H54 (cell line): ENCODE measurements around the gene TAF13.

ENCODE experiments used
- DNase-seq: peaks from one replicate; pipeline ENCODE4 v3.0.0; 2011; ENCODE audit warnings: low spot score, mixed read lengths; ENCODE audit not compliant: insufficient read length
- FAIRE-seq: peaks from 3 replicates; lab custom pipeline; 2011; peaks lifted over from hg19 to GRCh38; lab: Jason Lieb, UNC
- POLR2A ChIP-seq: IDR thresholded peaks from 2 replicates; pipeline ENCODE4 v1.6.1; 2011; ENCODE audit warnings: low read depth, mild to moderate bottlenecking, low read length

Gene TAF13

GRCh38 chr1:109104364-109105151 is 28.8 kb upstream of the TAF13 start:
- FAIRE-seq (no peak), DNase-seq (no peak)
- 0 out of 2 replicates have a peak, but pooled peaks have one; percentile 12 for TF ChIP-seq POLR2A

DNA sequence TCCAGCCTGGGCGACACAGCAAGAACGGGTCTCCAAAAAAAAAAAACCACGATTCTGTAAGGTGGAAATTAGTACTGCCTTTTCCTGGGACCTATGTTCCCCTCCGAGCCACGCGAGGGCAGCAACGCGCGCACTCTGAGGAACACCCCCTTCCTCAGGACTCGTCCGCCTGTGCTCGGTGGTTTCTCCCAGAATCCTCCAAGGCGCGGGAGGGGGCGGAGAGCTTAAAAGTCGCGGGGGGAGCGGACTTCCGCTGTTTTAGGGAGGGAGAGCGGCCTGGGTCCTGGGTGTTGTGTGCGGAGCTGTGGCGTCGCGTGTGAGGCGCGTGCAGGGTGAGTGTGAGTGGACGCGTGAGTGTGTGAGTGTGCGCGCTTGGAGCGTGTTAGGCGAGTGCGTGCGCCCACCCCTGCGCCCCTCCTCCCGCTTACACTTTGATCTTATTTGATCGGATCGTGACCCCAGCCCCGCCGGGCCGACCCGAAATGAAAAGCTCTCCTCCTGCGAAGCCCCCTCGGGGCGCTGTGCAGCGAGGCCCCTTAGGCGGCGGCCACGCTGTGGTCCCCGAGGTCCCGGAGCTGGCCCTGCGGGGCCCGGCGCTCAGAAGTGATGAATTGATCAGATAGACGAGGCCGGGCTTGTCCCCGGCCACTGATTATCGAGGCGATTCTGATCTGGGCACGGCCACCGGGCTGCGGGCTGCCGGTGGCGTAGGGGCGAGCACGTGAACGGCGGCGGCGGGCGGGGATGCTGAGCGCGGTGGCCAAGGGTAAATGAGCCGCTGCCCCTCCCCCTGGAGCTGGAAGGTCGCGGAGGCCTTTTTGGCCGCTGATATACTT is 24.4 kb upstream of the TAF13 start:
- peak; percentile 96 for FAIRE-seq
- peak; percentile 86 for DNase-seq
- TF ChIP-seq POLR2A: peak; percentile 99

- FAIRE-seq (no peak), DNase-seq (no peak)
- no peak for TF ChIP-seq POLR2A
Measured at GRCh38 chr1:109096120-109096519, 20.3 kb upstream of the TAF13 start.

DNA sequence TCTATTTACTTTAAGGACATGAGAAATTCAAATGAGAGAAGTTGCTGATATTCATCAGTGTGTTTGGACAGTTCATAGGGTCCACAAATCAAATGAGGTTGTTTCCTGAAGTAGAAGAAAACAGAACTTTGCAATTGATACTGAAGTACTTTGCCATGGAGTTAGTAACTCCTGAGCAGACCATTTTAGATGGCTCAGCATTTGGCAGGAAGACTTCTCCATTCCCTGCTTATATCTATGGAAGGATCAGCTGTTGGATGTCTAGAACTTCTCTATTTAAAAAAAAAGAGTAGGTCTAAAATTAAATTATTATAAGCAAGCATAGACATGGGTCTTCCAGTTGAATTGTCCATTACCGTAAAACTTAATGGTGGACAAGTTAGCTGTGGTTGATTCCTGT is 19.8 kb upstream of the TAF13 start:
- no peak for TF ChIP-seq POLR2A
- DNase-seq (no peak), FAIRE-seq (no peak)

- FAIRE-seq: no peak
- no peak for TF ChIP-seq POLR2A
Measured at GRCh38 chr1:109094871-109095270, 19.1 kb upstream of the TAF13 start.

DNA sequence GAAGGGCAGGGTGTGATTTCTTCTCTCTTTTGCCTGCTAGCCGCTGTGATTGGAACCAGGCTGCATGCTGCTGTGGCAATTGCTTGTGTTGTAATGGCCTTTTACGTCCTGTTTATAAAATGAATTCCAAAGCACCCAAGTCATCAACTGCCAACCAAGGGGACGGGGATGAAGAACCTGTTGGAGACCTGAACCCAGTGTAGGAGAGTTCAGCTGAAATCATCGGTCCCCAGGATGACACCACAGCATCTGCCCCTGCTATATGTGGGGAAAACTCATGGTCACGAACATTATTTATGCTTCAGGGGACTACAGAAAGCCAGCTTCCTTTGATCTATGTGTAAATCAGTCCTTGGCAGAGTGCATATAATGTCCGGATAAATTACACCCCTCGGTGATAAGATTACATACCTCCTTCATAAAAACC is 18.6 kb upstream of the TAF13 start:
- no peak for DNase-seq

More at GRCh38 chr1:109094871-109095270, 19.1 kb upstream of the TAF13 start:
- DNase-seq: no peak

DNA sequence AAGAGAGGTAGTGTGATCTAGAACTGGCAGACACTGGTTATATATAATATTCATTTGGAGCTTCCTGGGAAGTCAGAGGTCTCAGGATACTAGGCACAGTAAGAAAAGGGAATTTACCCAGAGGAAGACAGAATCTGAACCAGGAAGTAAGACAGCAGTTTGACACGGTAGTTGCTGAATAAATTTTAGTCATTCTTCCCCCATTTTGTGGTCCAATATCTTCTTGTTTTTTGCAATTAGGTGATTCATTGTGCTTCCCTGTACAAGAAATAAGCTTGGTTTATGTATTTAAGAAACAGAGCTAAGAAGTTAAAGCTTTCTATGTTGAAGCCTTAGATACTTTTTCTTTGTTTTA is 16.0 kb upstream of the TAF13 start:
- DNase-seq: no peak
- FAIRE-seq: no peak
- no peak for TF ChIP-seq POLR2A

More for the DNA sequence above, 18.6 kb upstream of the TAF13 start:
- FAIRE-seq: no peak
- no peak for TF ChIP-seq POLR2A

DNA sequence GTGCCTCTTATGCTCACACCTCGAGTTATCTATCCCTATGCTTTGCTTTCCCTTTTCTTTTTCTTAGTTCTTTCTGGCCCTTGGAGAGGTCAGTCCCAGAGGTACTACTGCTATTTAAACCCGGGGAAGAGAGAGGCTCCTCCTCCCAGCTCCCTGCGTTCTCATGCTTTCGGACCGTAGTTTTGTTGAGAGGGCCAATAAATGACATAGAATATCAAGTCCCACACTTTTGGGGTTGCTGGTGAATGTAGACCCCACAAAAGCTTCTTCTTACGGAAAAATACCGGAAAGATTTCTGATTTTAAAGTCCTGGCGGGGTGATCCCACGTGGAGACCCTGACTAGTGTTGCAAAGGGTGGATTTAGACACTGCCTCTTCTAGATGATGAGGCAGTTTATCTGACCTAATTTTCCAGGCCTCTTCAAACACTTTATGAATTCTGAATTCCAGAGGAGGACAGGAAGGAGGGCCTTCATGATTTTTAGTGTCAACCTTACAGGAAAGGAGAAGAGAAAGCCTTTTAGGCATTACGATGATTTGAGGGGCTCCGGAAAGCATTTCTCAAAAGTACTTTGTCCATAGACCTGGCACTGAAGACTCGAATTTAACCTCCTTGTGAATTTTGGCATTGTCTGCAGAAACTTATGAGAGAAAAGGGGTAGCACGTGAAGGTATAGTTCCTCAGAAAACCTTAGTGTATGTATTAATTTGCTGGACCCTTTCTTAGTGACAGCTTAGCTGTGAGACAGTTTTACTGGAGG is 15.5 kb upstream of the TAF13 start:
- no peak for FAIRE-seq
- DNase-seq: peak; percentile 53
- no peak for TF ChIP-seq POLR2A

DNA sequence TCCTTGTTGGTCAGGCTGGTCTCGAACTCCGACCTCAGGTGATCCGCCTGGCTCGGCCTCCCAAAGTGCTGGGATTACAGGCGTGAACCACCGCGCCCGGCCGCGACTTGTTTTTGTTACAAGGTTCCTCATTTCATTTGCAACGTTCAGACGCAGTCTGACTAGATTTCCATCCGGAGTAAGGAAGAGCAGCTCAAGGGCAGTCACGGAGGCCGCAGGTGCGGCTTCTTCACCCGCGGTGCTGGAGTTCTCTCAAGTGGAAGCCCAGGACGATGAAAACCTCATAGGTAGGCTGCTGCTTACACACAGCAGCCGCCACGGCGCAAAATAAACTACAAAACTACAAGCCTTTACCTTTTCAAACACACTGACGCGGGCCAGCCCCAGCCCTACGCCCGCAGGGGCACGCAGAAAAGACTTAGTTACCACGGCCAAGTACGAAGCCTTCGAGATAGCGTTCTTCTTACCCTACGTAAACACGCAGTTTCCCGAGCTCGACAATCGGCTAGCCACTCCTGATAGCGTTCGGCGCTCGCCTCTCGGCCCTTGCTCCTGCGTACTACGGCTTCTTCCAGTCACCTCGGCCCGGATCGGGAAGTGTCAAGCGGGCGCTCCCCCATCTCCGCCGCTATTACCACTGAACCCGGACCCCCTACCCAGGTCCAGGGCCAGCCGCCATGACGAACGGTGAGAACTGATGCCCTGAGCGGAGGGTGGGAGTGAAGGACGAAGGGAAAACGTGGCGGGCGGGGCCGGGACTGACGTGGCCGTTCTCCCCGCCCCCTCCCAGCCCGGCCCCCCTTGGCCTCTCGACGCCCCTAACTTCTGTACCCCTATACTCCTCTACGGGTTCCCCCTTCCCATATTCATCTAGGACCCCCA is 14.6 kb upstream of the TAF13 start, which contains the start of gene TMEM167B:
Gene TMEM167B, plus strand, starts transcription at position 569 of the 882 bp plus-strand sequence. Its CDS starts 109 bp downstream, at position 678.
- TF ChIP-seq POLR2A: peak; percentile 64
- FAIRE-seq (no peak), DNase-seq (peak; percentile 66)

DNA sequence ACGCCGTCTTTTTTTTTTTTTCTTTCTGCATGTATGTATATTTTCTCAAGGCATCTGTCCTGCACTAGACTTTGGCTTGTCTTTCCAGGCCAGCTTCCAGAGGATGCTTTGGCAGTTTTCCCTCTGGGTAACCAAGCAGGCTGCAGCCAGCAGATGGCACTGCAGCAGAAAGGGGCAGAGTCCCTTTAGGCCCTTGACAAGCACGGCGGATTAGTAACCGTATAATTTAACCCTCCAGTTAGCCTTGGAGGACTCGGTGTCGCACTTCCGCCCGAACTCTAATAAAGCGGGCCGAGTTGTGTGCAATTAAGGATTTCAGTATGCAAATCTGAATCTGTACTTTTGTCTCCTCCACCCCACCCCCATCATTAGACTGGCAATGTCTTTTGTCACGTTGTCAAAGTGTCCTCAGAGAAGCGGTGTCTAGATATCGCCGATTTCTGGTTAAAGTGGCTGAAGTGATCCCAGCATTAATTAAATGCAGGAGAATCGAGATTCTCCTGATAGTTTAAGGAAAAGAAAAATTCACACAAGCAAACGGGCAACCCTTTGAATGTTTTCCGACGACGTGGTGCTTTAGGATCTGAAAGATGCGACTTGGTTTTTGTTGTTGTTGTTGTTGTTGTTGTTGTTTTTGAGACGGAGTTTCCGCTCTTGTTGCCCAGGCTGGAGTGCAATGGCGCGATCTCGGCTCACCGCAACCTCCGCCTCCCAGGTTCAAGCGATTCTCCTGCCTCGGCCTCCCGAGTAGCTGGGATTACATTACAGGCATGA is 13.6 kb upstream of the TAF13 start:
- FAIRE-seq (no peak), DNase-seq (peak; percentile 34)
- no peak for TF ChIP-seq POLR2A

GRCh38 chr1:109084563-109085517 is 9.0 kb upstream of the TAF13 start:
- FAIRE-seq (peak; percentile 55), DNase-seq (no peak)
- TF ChIP-seq POLR2A: no peak
